HEK293 (cell line): ENCODE measurements around the gene PRRC2B.
A peak's percentile ranks its signal among the peaks of the same experiment; 100 is the strongest.

Experiments
- BCL11B ChIP-seq: fragments of 450-650 bp; formaldehyde crosslinking; IDR thresholded peaks from 2 replicates; pipeline ENCODE4 v1.5.1; 2016; ENCODE audit warnings: low read depth, missing biosample characterization, missing genetic modification characterization
- KLF10 ChIP-seq: fragments of 450-650 bp; IDR thresholded peaks from 2 replicates; pipeline ENCODE4 v1.5.1; 2018; ENCODE audit warnings: missing biosample characterization, mild to moderate bottlenecking, missing genetic modification characterization
- KLF16 ChIP-seq: fragments of 450-650 bp; formaldehyde crosslinking; IDR thresholded peaks from 2 replicates; pipeline ENCODE4 v1.5.1; 2017; ENCODE audit warnings: missing biosample characterization, missing genetic modification characterization
- KLF8 ChIP-seq: fragments of 450-650 bp; formaldehyde crosslinking; IDR thresholded peaks from 2 replicates; pipeline ENCODE4 v1.5.1; 2016; ENCODE audit warnings: missing biosample characterization, missing genetic modification characterization
- SP2 ChIP-seq: fragments of 450-650 bp; formaldehyde crosslinking; IDR thresholded peaks from 2 replicates; pipeline ENCODE4 v1.5.1; 2016; ENCODE audit warnings: missing biosample characterization, missing genetic modification characterization
- SP7 ChIP-seq: fragments of 450-650 bp; formaldehyde crosslinking; IDR thresholded peaks from 2 replicates; pipeline ENCODE4 v1.5.1; 2016; ENCODE audit warnings: missing biosample characterization, missing genetic modification characterization
- WT1 ChIP-seq: fragments of 450-650 bp; formaldehyde crosslinking; IDR thresholded peaks from 2 replicates; pipeline ENCODE4 v1.5.1; 2016; ENCODE audit warnings: missing biosample characterization, missing genetic modification characterization
- YY2 ChIP-seq: fragments of 450-650 bp; formaldehyde crosslinking; IDR thresholded peaks from 2 replicates; pipeline ENCODE4 v1.5.1; 2016; ENCODE audit warnings: missing biosample characterization, missing genetic modification characterization
- ZFP41 ChIP-seq: fragments of 450-650 bp; formaldehyde crosslinking; IDR thresholded peaks from 2 replicates; pipeline ENCODE4 v1.5.1; 2016; ENCODE audit warnings: missing biosample characterization, missing genetic modification characterization, borderline replicate concordance
- ZIC2 ChIP-seq: fragments of 450-650 bp; formaldehyde crosslinking; IDR thresholded peaks from 2 replicates; pipeline ENCODE4 v1.5.1; 2016; ENCODE audit warnings: missing biosample characterization, missing genetic modification characterization
- ZNF2 ChIP-seq: fragments of 450-650 bp; formaldehyde crosslinking; IDR thresholded peaks from 2 replicates; pipeline ENCODE4 v1.5.1; 2016; ENCODE audit warnings: missing biosample characterization, missing genetic modification characterization
- ZNF24 ChIP-seq: fragments of 450-650 bp; formaldehyde crosslinking; IDR thresholded peaks from 2 replicates; pipeline ENCODE4 v1.5.1; 2016; ENCODE audit warnings: missing biosample characterization, missing genetic modification characterization
- ZNF266 ChIP-seq: fragments of 450-650 bp; formaldehyde crosslinking; IDR thresholded peaks from 2 replicates; pipeline ENCODE4 v1.5.1; 2016; ENCODE audit warnings: missing biosample characterization, missing genetic modification characterization, low read depth
- ZNF335 ChIP-seq: fragments of 450-650 bp; formaldehyde crosslinking; conservative IDR thresholded peaks from 2 replicates; pipeline ENCODE4 v1.5.1; 2016; ENCODE audit warnings: missing biosample characterization, missing genetic modification characterization
- ZNF394 ChIP-seq: fragments of 450-650 bp; formaldehyde crosslinking; IDR thresholded peaks from 2 replicates; pipeline ENCODE4 v1.5.1; 2016; ENCODE audit warnings: missing biosample characterization, missing genetic modification characterization, mild to moderate bottlenecking, moderate library complexity, borderline replicate concordance
- ZNF514 ChIP-seq: fragments of 450-650 bp; formaldehyde crosslinking; IDR thresholded peaks from 2 replicates; pipeline ENCODE4 v1.5.1; 2016; ENCODE audit warnings: missing biosample characterization, missing genetic modification characterization
- ZNF624 ChIP-seq: fragments of 450-650 bp; formaldehyde crosslinking; IDR thresholded peaks from 2 replicates; pipeline ENCODE4 v1.5.1; 2017; ENCODE audit warnings: missing biosample characterization, missing genetic modification characterization
- ZNF654 ChIP-seq: fragments of 450-650 bp; formaldehyde crosslinking; IDR thresholded peaks from 2 replicates; pipeline ENCODE4 v1.5.1; 2016; ENCODE audit warnings: low read depth, missing biosample characterization, missing genetic modification characterization
- ZNF660 ChIP-seq: fragments of 450-650 bp; IDR thresholded peaks from 2 replicates; pipeline ENCODE4 v1.5.1; 2018; ENCODE audit warnings: missing biosample characterization, mild to moderate bottlenecking, missing genetic modification characterization
- ZNF76 ChIP-seq: fragments of 450-650 bp; formaldehyde crosslinking; IDR thresholded peaks from 2 replicates; pipeline ENCODE4; 2016; ENCODE audit warnings: low read depth, missing biosample characterization, missing genetic modification characterization, borderline replicate concordance
- ZSCAN30 ChIP-seq: fragments of 450-650 bp; IDR thresholded peaks from 2 replicates; pipeline ENCODE4 v1.5.1; 2018; ENCODE audit warnings: missing biosample characterization, mild to moderate bottlenecking, missing genetic modification characterization, moderate library complexity
- TF ChIP-seq, protein P1 (sequence below): fragments of 450-650 bp; formaldehyde crosslinking; IDR thresholded peaks from 2 replicates; pipeline ENCODE4 v1.5.1; 2016; ENCODE audit warnings: missing biosample characterization, missing genetic modification characterization, low read depth
- TF ChIP-seq, protein P2 (sequence below): fragments of 450-650 bp; formaldehyde crosslinking; IDR thresholded peaks from 2 replicates; pipeline ENCODE4 v1.5.1; 2016; ENCODE audit warnings: missing biosample characterization, missing genetic modification characterization, borderline replicate concordance
- TF ChIP-seq, protein P3 (sequence below): fragments of 450-650 bp; formaldehyde crosslinking; IDR thresholded peaks from 2 replicates; pipeline ENCODE4 v1.5.1; 2017; ENCODE audit warnings: missing biosample characterization, missing genetic modification characterization
- TF ChIP-seq, protein P4 (sequence below): fragments of 450-650 bp; formaldehyde crosslinking; IDR thresholded peaks from 2 replicates; pipeline ENCODE4 v1.5.1; 2016; ENCODE audit warnings: missing biosample characterization, missing genetic modification characterization
- TF ChIP-seq, protein P5 (sequence below): fragments of 450-650 bp; formaldehyde crosslinking; IDR thresholded peaks from 2 replicates; pipeline ENCODE4 v1.5.1; 2016; ENCODE audit warnings: missing biosample characterization, missing genetic modification characterization
- TF ChIP-seq, protein P6 (sequence below): fragments of 450-650 bp; formaldehyde crosslinking; IDR thresholded peaks from 2 replicates; pipeline ENCODE4 v1.5.1; 2016; ENCODE audit warnings: missing biosample characterization, missing genetic modification characterization

The PRRC2B gene

DNA sequence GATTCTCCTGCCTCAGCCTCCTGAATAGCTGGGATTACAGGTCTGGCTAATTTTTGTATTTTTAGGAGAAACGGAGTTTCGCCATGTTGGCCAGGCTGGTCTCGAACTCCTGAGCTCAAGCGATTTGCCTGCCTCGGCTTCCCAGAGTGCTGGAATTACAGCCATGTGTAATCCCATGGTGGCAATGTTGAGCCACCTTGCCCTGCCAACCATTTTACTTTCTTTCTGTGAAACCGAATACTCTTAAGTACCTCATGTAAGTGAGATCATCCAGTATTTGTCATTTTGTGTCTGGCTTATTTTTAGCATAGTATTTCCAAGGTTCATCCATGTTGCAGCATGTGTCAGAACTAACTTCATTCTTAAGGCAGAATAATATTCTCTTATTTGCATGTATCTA is 8.2 kb downstream of the PRRC2B start (continued):
- TF ChIP-seq, protein P1, sequence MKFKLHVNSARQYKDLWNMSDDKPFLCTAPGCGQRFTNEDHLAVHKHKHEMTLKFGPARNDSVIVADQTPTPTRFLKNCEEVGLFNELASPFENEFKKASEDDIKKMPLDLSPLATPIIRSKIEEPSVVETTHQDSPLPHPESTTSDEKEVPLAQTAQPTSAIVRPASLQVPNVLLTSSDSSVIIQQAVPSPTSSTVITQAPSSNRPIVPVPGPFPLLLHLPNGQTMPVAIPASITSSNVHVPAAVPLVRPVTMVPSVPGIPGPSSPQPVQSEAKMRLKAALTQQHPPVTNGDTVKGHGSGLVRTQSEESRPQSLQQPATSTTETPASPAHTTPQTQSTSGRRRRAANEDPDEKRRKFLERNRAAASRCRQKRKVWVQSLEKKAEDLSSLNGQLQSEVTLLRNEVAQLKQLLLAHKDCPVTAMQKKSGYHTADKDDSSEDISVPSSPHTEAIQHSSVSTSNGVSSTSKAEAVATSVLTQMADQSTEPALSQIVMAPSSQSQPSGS (tag by site-specific recombination): peak; percentile 43
- TF ChIP-seq, protein P2, sequence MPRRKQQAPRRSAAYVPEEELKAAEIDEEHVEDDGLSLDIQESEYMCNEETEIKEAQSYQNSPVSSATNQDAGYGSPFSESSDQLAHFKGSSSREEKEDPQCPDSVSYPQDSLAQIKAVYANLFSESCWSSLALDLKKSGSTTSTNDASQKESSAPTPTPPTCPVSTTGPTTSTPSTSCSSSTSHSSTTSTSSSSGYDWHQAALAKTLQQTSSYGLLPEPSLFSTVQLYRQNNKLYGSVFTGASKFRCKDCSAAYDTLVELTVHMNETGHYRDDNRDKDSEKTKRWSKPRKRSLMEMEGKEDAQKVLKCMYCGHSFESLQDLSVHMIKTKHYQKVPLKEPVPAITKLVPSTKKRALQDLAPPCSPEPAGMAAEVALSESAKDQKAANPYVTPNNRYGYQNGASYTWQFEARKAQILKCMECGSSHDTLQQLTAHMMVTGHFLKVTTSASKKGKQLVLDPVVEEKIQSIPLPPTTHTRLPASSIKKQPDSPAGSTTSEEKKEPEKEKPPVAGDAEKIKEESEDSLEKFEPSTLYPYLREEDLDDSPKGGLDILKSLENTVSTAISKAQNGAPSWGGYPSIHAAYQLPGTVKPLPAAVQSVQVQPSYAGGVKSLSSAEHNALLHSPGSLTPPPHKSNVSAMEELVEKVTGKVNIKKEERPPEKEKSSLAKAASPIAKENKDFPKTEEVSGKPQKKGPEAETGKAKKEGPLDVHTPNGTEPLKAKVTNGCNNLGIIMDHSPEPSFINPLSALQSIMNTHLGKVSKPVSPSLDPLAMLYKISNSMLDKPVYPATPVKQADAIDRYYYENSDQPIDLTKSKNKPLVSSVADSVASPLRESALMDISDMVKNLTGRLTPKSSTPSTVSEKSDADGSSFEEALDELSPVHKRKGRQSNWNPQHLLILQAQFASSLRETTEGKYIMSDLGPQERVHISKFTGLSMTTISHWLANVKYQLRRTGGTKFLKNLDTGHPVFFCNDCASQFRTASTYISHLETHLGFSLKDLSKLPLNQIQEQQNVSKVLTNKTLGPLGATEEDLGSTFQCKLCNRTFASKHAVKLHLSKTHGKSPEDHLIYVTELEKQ (tag by site-specific recombination): 0 out of 2 replicates have a peak, but pooled peaks have one; percentile 5
- TF ChIP-seq ZNF76 (tag by site-specific recombination): peak; percentile 14; the same call in 1 of the 2 replicates
- TF ChIP-seq, protein P3, sequence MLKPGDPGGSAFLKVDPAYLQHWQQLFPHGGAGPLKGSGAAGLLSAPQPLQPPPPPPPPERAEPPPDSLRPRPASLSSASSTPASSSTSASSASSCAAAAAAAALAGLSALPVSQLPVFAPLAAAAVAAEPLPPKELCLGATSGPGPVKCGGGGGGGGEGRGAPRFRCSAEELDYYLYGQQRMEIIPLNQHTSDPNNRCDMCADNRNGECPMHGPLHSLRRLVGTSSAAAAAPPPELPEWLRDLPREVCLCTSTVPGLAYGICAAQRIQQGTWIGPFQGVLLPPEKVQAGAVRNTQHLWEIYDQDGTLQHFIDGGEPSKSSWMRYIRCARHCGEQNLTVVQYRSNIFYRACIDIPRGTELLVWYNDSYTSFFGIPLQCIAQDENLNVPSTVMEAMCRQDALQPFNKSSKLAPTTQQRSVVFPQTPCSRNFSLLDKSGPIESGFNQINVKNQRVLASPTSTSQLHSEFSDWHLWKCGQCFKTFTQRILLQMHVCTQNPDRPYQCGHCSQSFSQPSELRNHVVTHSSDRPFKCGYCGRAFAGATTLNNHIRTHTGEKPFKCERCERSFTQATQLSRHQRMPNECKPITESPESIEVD (tag by site-specific recombination): peak; percentile 63; the same call in 1 of the 2 replicates
- no peak for TF ChIP-seq ZIC2 (tag by site-specific recombination)
- peak; percentile 73 for TF ChIP-seq SP7 (tag by site-specific recombination)
- TF ChIP-seq KLF10 (tag by site-specific recombination): no peak
- peak; percentile 52; the same call in 1 of the 2 replicates for TF ChIP-seq BCL11B (tag by site-specific recombination)
- TF ChIP-seq ZNF394 (tag by site-specific recombination): peak; percentile 33; the same call in 1 of the 2 replicates
- peak; percentile 88 for TF ChIP-seq ZNF660 (tag by site-specific recombination)
- TF ChIP-seq ZNF266: no peak
- no peak for TF ChIP-seq ZNF624 (tag by site-specific recombination)
- TF ChIP-seq, protein P4, sequence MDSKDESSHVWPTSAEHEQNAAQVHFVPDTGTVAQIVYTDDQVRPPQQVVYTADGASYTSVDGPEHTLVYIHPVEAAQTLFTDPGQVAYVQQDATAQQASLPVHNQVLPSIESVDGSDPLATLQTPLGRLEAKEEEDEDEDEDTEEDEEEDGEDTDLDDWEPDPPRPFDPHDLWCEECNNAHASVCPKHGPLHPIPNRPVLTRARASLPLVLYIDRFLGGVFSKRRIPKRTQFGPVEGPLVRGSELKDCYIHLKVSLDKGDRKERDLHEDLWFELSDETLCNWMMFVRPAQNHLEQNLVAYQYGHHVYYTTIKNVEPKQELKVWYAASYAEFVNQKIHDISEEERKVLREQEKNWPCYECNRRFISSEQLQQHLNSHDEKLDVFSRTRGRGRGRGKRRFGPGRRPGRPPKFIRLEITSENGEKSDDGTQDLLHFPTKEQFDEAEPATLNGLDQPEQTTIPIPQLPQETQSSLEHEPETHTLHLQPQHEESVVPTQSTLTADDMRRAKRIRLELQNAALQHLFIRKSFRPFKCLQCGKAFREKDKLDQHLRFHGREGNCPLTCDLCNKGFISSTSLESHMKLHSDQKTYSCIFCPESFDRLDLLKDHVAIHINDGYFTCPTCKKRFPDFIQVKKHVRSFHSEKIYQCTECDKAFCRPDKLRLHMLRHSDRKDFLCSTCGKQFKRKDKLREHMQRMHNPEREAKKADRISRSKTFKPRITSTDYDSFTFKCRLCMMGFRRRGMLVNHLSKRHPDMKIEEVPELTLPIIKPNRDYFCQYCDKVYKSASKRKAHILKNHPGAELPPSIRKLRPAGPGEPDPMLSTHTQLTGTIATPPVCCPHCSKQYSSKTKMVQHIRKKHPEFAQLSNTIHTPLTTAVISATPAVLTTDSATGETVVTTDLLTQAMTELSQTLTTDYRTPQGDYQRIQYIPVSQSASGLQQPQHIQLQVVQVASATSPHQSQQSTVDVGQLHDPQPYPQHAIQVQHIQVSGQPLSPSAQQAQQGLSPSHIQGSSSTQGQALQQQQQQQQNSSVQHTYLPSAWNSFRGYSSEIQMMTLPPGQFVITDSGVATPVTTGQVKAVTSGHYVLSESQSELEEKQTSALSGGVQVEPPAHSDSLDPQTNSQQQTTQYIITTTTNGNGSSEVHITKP (tag by site-specific recombination): peak; percentile 71
- TF ChIP-seq ZNF335 (tag by site-specific recombination): 0 out of 2 replicates have a peak, but pooled peaks have one; percentile 36
- peak; percentile 60 for TF ChIP-seq ZSCAN30
- peak; percentile 44 for TF ChIP-seq ZNF654 (tag by site-specific recombination)
- TF ChIP-seq YY2: 0 out of 2 replicates have a peak, but pooled peaks have one; percentile 22
- TF ChIP-seq, protein P5, sequence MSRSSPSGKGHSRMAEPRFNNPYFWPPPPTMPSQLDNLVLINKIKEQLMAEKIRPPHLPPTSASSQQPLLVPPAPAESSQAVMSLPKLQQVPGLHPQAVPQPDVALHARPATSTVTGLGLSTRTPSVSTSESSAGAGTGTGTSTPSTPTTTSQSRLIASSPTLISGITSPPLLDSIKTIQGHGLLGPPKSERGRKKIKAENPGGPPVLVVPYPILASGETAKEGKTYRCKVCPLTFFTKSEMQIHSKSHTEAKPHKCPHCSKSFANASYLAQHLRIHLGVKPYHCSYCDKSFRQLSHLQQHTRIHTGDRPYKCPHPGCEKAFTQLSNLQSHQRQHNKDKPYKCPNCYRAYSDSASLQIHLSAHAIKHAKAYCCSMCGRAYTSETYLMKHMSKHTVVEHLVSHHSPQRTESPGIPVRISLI (tag by site-specific recombination): 0 out of 2 replicates have a peak, but pooled peaks have one; percentile 42
- no peak for TF ChIP-seq ZNF514 (tag by site-specific recombination)
- TF ChIP-seq KLF8: peak; percentile 66
- no peak for TF ChIP-seq SP2 (tag by site-specific recombination)
- TF ChIP-seq ZNF2 (tag by site-specific recombination): peak; percentile 78
- TF ChIP-seq, protein P6, sequence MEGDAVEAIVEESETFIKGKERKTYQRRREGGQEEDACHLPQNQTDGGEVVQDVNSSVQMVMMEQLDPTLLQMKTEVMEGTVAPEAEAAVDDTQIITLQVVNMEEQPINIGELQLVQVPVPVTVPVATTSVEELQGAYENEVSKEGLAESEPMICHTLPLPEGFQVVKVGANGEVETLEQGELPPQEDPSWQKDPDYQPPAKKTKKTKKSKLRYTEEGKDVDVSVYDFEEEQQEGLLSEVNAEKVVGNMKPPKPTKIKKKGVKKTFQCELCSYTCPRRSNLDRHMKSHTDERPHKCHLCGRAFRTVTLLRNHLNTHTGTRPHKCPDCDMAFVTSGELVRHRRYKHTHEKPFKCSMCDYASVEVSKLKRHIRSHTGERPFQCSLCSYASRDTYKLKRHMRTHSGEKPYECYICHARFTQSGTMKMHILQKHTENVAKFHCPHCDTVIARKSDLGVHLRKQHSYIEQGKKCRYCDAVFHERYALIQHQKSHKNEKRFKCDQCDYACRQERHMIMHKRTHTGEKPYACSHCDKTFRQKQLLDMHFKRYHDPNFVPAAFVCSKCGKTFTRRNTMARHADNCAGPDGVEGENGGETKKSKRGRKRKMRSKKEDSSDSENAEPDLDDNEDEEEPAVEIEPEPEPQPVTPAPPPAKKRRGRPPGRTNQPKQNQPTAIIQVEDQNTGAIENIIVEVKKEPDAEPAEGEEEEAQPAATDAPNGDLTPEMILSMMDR: 0 out of 2 replicates have a peak, but pooled peaks have one; percentile 45
- peak; percentile 64 for TF ChIP-seq ZNF24 (tag by site-specific recombination)
- 0 out of 2 replicates have a peak, but pooled peaks have one; percentile 25 for TF ChIP-seq KLF16
- peak; percentile 41; the same call in 1 of the 2 replicates for TF ChIP-seq WT1 (tag by site-specific recombination)
- no peak for TF ChIP-seq ZFP41 (tag by site-specific recombination)
